Esophagus squamous epithelium (tissue), 5 donors: ENCODE results near the gene TRAF2. TPM values are rescaled to one million over a fixed set of nuclear protein-coding genes. Genes with fewer than 3 reads are reported as not detected.
"Not testable (repeated sequence)": the region's sequence is repeated elsewhere in the genome, so short reads cannot be mapped to it uniquely, and the experiment has no call there.

Source experiments
- DNase-seq: peaks from one replicate; lab custom pipeline; 2025; lab: John Stamatoyannopoulos, UW
- H3K27ac ChIP-seq, 4 donors: fragments of 200-600 bp; sonication (generic); one replicate each; pipeline ENCODE4 v1.5.1; 2016 to 2019; ENCODE audit warnings: mild to moderate bottlenecking in 1 of 4
- H3K27me3 ChIP-seq, 4 donors: fragments of 200-600 bp; sonication (generic); 1 replicate in 3 of 4; 2 replicates in 1 of 4; pipeline versions ENCODE4 v1.5.1 to v1.6.0; 2017 to 2021; ENCODE audit warnings: antibody characterized with exemption in 1 of 4
- H3K36me3 ChIP-seq, 3 donors: fragments of 200-600 bp; sonication (generic); one replicate each; pipeline ENCODE4 v1.5.1; 2016 to 2019
- H3K4me1 ChIP-seq, 3 donors: fragments of 200-600 bp; sonication (generic); one replicate each; pipeline ENCODE4 v1.5.1; 2017 to 2019
- H3K4me3 ChIP-seq, 4 donors: fragments of 200-600 bp; sonication (generic); 1 replicate in 3 of 4; 2 replicates in 1 of 4; pipeline ENCODE4 v1.5.1; 2016 to 2019; ENCODE audit warnings: mild to moderate bottlenecking in 2 of 4, moderate library complexity in 1 of 4
- H3K9me3 ChIP-seq, 3 donors: fragments of 200-600 bp; sonication (generic); one replicate each; pipeline ENCODE4 v1.5.1; 2016 to 2019
- CTCF ChIP-seq, 6 experiments: fragments of 450-650 bp in 4 of 6; fragments of 200-600 bp in 2 of 6; sonication (generic) in 2 of 6; IDR thresholded peaks; one replicate each; pipeline ENCODE4 v1.5.1; 2016 to 2019; ENCODE audit warnings: antibody characterized with exemption in 6 of 6, mild to moderate bottlenecking in 4 of 6, moderate library complexity in 4 of 6
- POLR2A ChIP-seq, 4 donors: fragments of 450-650 bp; IDR thresholded peaks; one replicate each; pipeline ENCODE4 v1.6.1; 2017; ENCODE audit warnings: antibody characterized with exemption in 4 of 4, mild to moderate bottlenecking in 4 of 4, moderate library complexity in 3 of 4
- WGBS, 2 donors: methylation state at CpG; one replicate each; pipeline ENCODE4 v1.1.5; 2018; 5-methylcytosine and 5-hydroxymethylcytosine counted together
- intact Hi-C: fragments of 100-400 bp; cut with DNase I; formaldehyde crosslinking; loops from one replicate; pipeline ENCODE4 v1.15.0; 2022
- total RNA-seq, 4 donors: library from RNA; depleted of rRNA; stranded (reverse); fragments of >200 nt; gene quantifications; one replicate each; pipeline ENCODE4 v1.1.0, GENCODE V29; 2016
- donor health status: DM: yes; HTN: yes; CAD: no.

TRAF2 gene
- total RNA-seq, 4 donors from 2014 or later: 8.0 to 20.9 (median 13.2) TPM

- Histone ChIP-seq H3K4me1 (peaks cover 33 to 44% (median 36%) of the 10 kb centered on the region in 3 donors), H3K9me3 (no peaks in the 10 kb centered on the region), H3K4me3 (no peak overlapping the region), H3K27ac (no peak overlapping the region), H3K27me3 (peaks cover 0 to 16% (median 7%) of the 10 kb centered on the region in 4 donors), H3K36me3 (peaks cover 4 to 64% (median 9%) of the 10 kb centered on the region in 3 donors)
- 63% methylated on average over 7 of the region's 36 CpGs for WGBS, 2 donors
- TF ChIP-seq CTCF (IDR thresholded peaks at IDR 0.05): no peak
- TF ChIP-seq POLR2A (IDR thresholded peaks at IDR 0.05): no peak
- intact Hi-C loops: no loop called here
- no peak for DNase-seq
These were observed 46.8 kb upstream of the TRAF2 start for GRCh38 chr9:136839229-136840139.

- TF ChIP-seq CTCF (IDR thresholded peaks at IDR 0.05) (no peak), POLR2A (IDR thresholded peaks at IDR 0.05) (no peak)
- intact Hi-C loops: no loop called here
- H3K27me3 ChIP-seq: peaks cover under 1 to 24% (median 10%) of the 10 kb centered on the region in 4 donors
- H3K4me3 ChIP-seq: no peak overlapping the region
- H3K9me3 ChIP-seq: no peaks in the 10 kb centered on the region
- 50 to 62% methylated on average over 6 to 15 of the region's 32 CpGs for WGBS, 2 donors
- peaks cover 33 to 50% (median 44%) of the 10 kb centered on the region in 3 donors for H3K4me1 ChIP-seq
- no peak for DNase-seq
- no peak overlapping the region for H3K27ac ChIP-seq
- peaks cover 4 to 57% (median 9%) of the 10 kb centered on the region in 3 donors for H3K36me3 ChIP-seq
These were observed 46.0 kb upstream of the TRAF2 start for GRCh38 chr9:136840140-136840876.

- no peak overlapping the region for H3K27ac ChIP-seq
- no peak for TF ChIP-seq CTCF (IDR thresholded peaks at IDR 0.05)
- TF ChIP-seq POLR2A (IDR thresholded peaks at IDR 0.05): no peak
- intact Hi-C loops: no loop called here
- H3K9me3 ChIP-seq: no peaks in the 10 kb centered on the region
- peaks cover 0 to 50% (median 9%) of the 10 kb centered on the region in 3 donors for H3K36me3 ChIP-seq
- no peak for DNase-seq
- H3K4me3 ChIP-seq: no peak overlapping the region
- peaks cover 7 to 32% (median 15%) of the 10 kb centered on the region in 4 donors for H3K27me3 ChIP-seq
- H3K4me1 ChIP-seq: peaks cover 33 to 57% (median 47%) of the 10 kb centered on the region in 3 donors
- WGBS, 2 donors: 40% methylated on average over 2 of the region's 28 CpGs; no CpG with 5 or more reads in 1 of the 2 donors
These were observed 45.3 kb upstream of the TRAF2 start for GRCh38 chr9:136840877-136841645.

- Histone ChIP-seq H3K36me3 (peaks cover 0 to 42% (median 9%) of the 10 kb centered on the region in 3 donors), H3K27me3 (peaks cover 7 to 39% (median 19%) of the 10 kb centered on the region in 4 donors), H3K4me3 (peak overlapping the region in 3 of 4 donors; percentile 46 to 64 (median 48)), H3K4me1 (peaks cover 37 to 65% (median 54%) of the 10 kb centered on the region in 3 donors)
- H3K9me3 ChIP-seq, DNase-seq, H3K27ac ChIP-seq, intact Hi-C loops: not testable (repeated sequence)
- 43% methylated on average over 4 of the region's 16 CpGs; no CpG with 5 or more reads in 1 of the 2 donors for WGBS, 2 donors
These were observed 44.5 kb upstream of the TRAF2 start for GRCh38 chr9:136841646-136842379.
